Measurements from ENCODE around the gene TIMM29.
A peak's percentile ranks its signal among the peaks of the same experiment; 100 is the strongest.

The TIMM29 gene

DNA sequence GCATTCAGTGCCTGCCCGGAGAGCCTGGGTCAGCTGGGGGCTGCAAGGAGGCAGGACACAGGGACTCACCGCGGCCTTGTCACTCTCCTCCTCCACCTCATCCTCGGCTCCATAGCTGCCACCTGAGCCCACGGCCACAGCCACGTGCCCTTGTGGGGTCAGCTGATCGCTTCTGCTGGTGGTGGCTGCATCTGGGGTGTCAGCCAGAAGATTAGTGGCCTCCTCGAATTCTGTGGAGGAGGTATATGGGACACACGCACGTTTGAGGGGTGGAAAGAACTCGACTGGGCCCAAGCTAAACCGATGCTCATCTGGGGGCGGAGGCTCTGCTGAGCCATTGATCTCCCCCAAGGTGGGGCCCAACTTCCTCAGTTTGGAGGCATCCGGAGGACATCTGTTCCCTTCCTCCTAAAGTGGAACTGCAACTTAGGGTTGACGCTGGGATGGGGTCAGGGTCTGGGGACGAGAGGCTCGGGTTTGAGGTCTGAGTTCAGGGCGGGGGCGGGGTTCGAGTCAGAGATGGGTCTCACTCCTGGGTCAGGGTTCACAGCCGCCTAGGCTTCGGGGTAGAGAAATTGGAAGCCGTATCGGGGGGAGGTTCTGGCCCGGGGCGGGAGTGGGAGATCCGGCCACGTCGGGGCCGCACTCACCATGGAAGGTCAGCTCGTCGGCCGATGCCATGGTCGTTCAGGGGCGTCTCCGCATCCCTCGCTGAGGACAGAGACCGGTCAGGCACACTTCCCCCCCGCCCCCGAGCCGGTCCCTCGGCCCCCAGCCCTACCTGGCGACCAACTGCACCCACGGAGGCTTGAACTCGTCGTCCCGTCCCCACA is 665 bp upstream of the TIMM29 start:
- no peak for TF ChIP-seq TAF1 (IDR thresholded peaks at IDR 0.05; ENCODE audit: borderline replicate concordance, insufficient read depth, low read length)

DNA sequence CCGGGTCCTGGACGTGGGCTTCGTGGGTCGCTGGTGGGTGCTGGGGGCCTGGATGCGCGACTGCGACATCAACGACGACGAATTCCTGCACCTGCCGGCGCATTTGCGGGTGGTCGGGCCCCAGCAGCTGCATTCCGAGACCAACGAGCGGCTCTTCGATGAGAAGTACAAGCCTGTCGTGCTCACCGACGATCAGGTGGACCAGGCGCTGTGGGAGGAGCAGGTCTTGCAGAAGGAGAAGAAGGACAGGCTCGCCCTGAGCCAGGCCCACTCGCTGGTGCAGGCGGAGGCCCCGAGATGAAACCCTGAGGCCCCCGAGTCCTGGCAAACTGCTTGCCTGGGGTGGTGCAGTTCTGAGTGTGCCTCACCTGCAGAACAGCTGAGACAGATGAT is 787 bp downstream of the TIMM29 start:
- TF ChIP-seq POLR2AphosphoS5 (IDR thresholded peaks at IDR 0.05; ENCODE audit: low read depth, low read length) (no peak), FOXP2 (optimal IDR thresholded peaks at IDR 0.05; ENCODE audit: borderline replicate concordance, extremely low read depth, extremely low read length, insufficient read depth) (no peak), TAF1 (IDR thresholded peaks at IDR 0.05; ENCODE audit: borderline replicate concordance, insufficient read depth, low read length) (no peak), REST (IDR thresholded peaks at IDR 0.05; ENCODE audit: insufficient read depth in 1 of 2, low read depth in 2 of 2, low read length in 2 of 2) (no peak), SIN3A (IDR thresholded peaks at IDR 0.05; ENCODE audit: borderline replicate concordance, insufficient read depth, low read length) (no peak)

DNA sequence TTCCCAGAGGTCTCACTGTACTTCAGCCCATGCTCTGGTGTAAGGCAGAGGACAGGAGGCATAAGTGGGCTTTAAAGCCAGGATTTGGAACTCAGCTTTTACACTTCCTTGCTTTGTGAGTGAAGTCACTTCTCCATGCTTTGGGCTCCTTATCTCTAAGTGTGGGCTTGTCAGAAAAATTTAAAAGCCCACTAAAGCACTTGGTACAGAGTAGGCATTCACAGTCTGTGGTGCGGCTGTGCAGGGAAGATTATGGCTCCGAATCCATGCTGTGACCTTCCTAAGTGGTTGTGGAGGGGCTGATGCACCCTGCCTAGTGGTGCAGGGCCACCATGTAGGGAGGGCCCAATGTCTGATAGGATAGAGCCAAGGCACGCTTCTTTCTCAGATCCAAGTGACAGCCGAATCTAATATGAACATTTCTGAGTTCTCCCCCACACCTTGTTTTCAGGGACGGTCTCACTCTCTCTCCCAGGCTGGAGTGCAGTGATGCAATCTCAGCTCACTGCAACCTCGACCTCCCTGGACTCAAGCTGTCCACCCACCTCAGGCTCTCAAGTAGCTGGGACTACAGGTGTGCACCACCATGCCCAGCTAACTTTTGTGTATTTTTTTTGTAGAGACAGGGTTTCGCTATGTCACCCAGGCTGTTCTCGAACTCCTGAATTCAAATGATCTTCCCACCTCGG is 6.9 kb downstream of the TIMM29 start:
- no peak for TF ChIP-seq REST (IDR thresholded peaks at IDR 0.05; ENCODE audit: insufficient read depth in 1 of 2, low read depth in 2 of 2, low read length in 2 of 2)
- no peak for TF ChIP-seq POLR2AphosphoS5 (IDR thresholded peaks at IDR 0.05; ENCODE audit: low read depth, low read length)
- no peak for TF ChIP-seq FOXP2 (optimal IDR thresholded peaks at IDR 0.05; ENCODE audit: borderline replicate concordance, extremely low read depth, extremely low read length, insufficient read depth)

- TF ChIP-seq REST (IDR thresholded peaks at IDR 0.05; ENCODE audit: insufficient read depth in 1 of 2, low read depth in 2 of 2, low read length in 2 of 2) = no peak
- no peak for TF ChIP-seq SIN3A (IDR thresholded peaks at IDR 0.05; ENCODE audit: borderline replicate concordance, insufficient read depth, low read length)
- TF ChIP-seq POLR2AphosphoS5 (IDR thresholded peaks at IDR 0.05; ENCODE audit: low read depth, low read length) = peak; percentile 38; the same call in 1 of the 2 replicates
These were observed 8.1 kb downstream of the TIMM29 start for GRCh38 chr19:10936661-10937084.

- TF ChIP-seq SIN3A (IDR thresholded peaks at IDR 0.05; ENCODE audit: borderline replicate concordance, insufficient read depth, low read length) (no peak), REST (IDR thresholded peaks at IDR 0.05; ENCODE audit: insufficient read depth in 1 of 2, low read depth in 2 of 2, low read length in 2 of 2) (no peak), FOXP2 (optimal IDR thresholded peaks at IDR 0.05; ENCODE audit: borderline replicate concordance, extremely low read depth, extremely low read length, insufficient read depth) (no peak), TAF1 (IDR thresholded peaks at IDR 0.05; ENCODE audit: borderline replicate concordance, insufficient read depth, low read length) (no peak), POLR2AphosphoS5 (IDR thresholded peaks at IDR 0.05; ENCODE audit: low read depth, low read length) (no peak)
These were observed 16.7 kb downstream of the TIMM29 start for GRCh38 chr19:10945264-10945663.

Data from PFSK-1 (cell line).